ENCODE data around the gene CLIP1.

GRCh38 chr12:122454250-122454721 is 31.8 kb upstream of the CLIP1 start:
- TF ChIP-seq CTCF (IDR thresholded peaks at IDR 0.05) (no peak), POLR2A (IDR thresholded peaks at IDR 0.05) (no peak)

Data from uterus (tissue), 2 donors.